Thoracic aorta (tissue), 2 donors: Measurements from ENCODE around the gene AGR3. TPM values are rescaled to one million over a fixed set of nuclear protein-coding genes. Genes with fewer than 3 reads are reported as not detected.

Source experiments
- ATAC-seq: fragments of 150-250 bp; one replicate; pipeline ENCODE4 v1.8.0; 2017; ENCODE audit warnings: low read depth; ENCODE audit not compliant: insufficient number of reproducible peaks, low FRiP score
- DNase-seq: peaks from one replicate; pipeline ENCODE4 v3.0.0-alpha.2; 2020; ENCODE audit warnings: low spot score
- H3K27ac ChIP-seq, 2 donors: fragments of 200-600 bp; sonication (generic); 1 replicate in 1 of 2; 2 replicates in 1 of 2; pipeline ENCODE4 v1.5.1; 2016; ENCODE audit warnings: mild to moderate bottlenecking in 2 of 2, moderate library complexity in 2 of 2
- H3K27me3 ChIP-seq: fragments of 200-600 bp; sonication (generic); replicated peaks from 2 replicates; pipeline ENCODE4 v1.6.0; 2016; ENCODE audit warnings: mild to moderate bottlenecking; ENCODE audit not compliant: insufficient read depth
- H3K36me3 ChIP-seq: fragments of 200-600 bp; sonication (generic); one replicate; pipeline ENCODE4 v1.5.1; 2016
- H3K4me1 ChIP-seq, 2 donors: fragments of 200-600 bp; sonication (generic); 1 replicate in 1 of 2; 2 replicates in 1 of 2; pipeline versions ENCODE4 v1.5.1 to v1.6.0; 2016; ENCODE audit warnings: low read depth in 2 of 2, mild to moderate bottlenecking in 1 of 2; ENCODE audit not compliant: control insufficient read depth in 1 of 2
- H3K4me3 ChIP-seq: fragments of 200-600 bp; sonication (generic); 2 replicates; pipeline ENCODE4 v1.5.1; 2016; ENCODE audit warnings: mild to moderate bottlenecking
- H3K9me3 ChIP-seq: fragments of 200-600 bp; sonication (generic); 2 replicates; pipeline ENCODE4 v1.5.1; 2016
- CTCF ChIP-seq: fragments of 200-600 bp; sonication (generic); IDR thresholded peaks from one replicate; pipeline ENCODE4 v1.5.1; 2019; ENCODE audit warnings: antibody characterized with exemption
- total RNA-seq, 2 donors: library from RNA; depleted of rRNA; stranded (reverse); fragments of >200 nt; gene quantifications; one replicate each; pipeline versions ENCODE4 v1.1.0 to v1.2.3, GENCODE V29; 2016

AGR3 gene
- total RNA-seq, 2 donors from 2014 or later = 22.2 TPM; not detected in 1

GRCh38 chr7:16826060-16826459, 55.7 kb downstream of the AGR3 start:
- Histone ChIP-seq H3K27me3 (no peaks in the 10 kb centered on the region), H3K36me3 (no peaks in the 10 kb centered on the region), H3K4me3 (no peak overlapping the region), H3K4me1 (no peaks in the 10 kb centered on the region), H3K27ac (no peak overlapping the region), H3K9me3 (no peaks in the 10 kb centered on the region)
- TF ChIP-seq CTCF = no peak
- ATAC-seq (no peak), DNase-seq (no peak)

DNA sequence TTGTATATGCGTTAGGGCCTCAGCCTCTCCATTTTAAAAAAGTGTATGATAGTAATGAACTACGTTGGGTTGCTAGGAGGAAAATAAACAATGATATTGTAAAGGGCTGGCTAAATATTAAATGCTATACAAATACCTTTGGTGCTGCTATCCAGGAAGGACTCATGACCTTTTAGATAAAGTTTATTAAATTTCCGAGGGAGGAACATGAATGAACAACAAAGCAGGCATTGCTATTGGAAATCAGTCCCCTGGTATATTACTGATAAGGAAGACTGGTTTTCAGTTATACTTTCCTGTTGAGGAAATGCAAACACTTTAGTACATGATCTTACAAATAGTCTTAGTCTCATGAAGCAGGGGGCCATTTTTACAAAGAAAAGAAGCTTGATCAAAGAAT, 59.8 kb downstream of the AGR3 start:
- no peak for TF ChIP-seq CTCF
- ATAC-seq (no peak), DNase-seq (no peak)
- H3K9me3 ChIP-seq = no peaks in the 10 kb centered on the region
- no peaks in the 10 kb centered on the region for H3K27me3 ChIP-seq
- H3K27ac ChIP-seq = no peak overlapping the region
- H3K4me3 ChIP-seq = no peak overlapping the region
- no peaks in the 10 kb centered on the region for H3K4me1 ChIP-seq
- no peaks in the 10 kb centered on the region for H3K36me3 ChIP-seq

GRCh38 chr7:16818732-16819131, 63.1 kb downstream of the AGR3 start:
- Histone ChIP-seq H3K27me3 (no peaks in the 10 kb centered on the region), H3K36me3 (no peaks in the 10 kb centered on the region), H3K9me3 (no peaks in the 10 kb centered on the region), H3K4me3 (no peak overlapping the region), H3K27ac (no peak overlapping the region), H3K4me1 (peaks cover 0 to 3% of the 10 kb centered on the region in 2 donors)
- no peak for DNase-seq
- no peak for ATAC-seq
- no peak for TF ChIP-seq CTCF

DNA sequence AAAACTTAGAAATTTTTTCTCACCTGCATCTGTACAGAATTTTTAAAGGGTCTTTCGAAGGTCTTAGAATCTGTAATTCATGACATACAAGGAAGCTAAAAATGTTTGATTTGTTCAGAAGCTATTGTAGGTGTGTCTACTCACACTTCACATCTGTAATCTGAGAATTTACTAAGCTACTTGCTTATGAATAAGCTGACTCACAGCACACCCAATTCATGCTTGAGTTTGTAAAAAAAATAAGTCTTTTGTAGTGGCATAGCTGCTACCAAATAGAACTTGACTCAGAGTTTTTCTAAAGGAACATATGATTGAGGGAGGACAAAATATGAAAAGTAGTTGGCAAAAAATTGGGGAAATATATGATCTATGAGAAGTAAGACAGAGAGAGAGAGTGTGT, 64.2 kb downstream of the AGR3 start:
- H3K4me3 ChIP-seq = no peak overlapping the region
- ATAC-seq (no peak), DNase-seq (no peak)
- peaks cover 2 to 14% of the 10 kb centered on the region in 2 donors for H3K4me1 ChIP-seq
- no peaks in the 10 kb centered on the region for H3K36me3 ChIP-seq
- H3K9me3 ChIP-seq = no peaks in the 10 kb centered on the region
- H3K27me3 ChIP-seq = no peaks in the 10 kb centered on the region
- TF ChIP-seq CTCF = no peak
- no peak overlapping the region for H3K27ac ChIP-seq

GRCh38 chr7:16816824-16817223, 65.0 kb downstream of the AGR3 start:
- DNase-seq (no peak), ATAC-seq (no peak)
- no peak overlapping the region for H3K27ac ChIP-seq
- no peaks in the 10 kb centered on the region for H3K27me3 ChIP-seq
- no peaks in the 10 kb centered on the region for H3K36me3 ChIP-seq
- TF ChIP-seq CTCF = no peak
- H3K9me3 ChIP-seq = no peaks in the 10 kb centered on the region
- no peak overlapping the region for H3K4me3 ChIP-seq
- H3K4me1 ChIP-seq = peaks cover 3 to 22% of the 10 kb centered on the region in 2 donors
